Measurements from ENCODE around the gene JAZF1. TPM values are rescaled to one million over a fixed set of nuclear protein-coding genes. Genes with fewer than 3 reads are reported as not detected.

Gene JAZF1
- total RNA-seq, 1 experiment from 2014 or later = 9.1 TPM

DNA sequence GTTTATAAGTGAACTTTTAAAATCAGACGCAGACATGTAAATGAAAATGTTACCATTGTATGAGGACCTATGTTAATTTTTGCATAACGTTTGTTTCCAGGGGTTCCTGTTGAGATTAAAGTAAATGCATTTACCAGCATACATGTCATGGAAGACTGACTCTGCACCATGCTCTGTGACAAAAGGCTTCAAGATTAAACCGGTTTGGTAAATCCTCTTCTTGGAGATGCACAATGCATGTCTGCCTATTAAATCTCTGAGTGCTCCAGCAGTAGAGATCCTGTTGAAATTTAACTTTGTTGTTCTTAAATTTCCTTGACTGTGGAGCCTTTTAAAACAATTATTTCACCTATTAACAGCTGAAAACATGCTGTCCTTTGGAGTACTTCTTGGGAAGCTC lies 36.5 kb upstream of the JAZF1 start:
- Histone ChIP-seq H4K8ac (replicated peaks; ENCODE audit: insufficient read length, low read depth, low read length) (no peak overlapping the region), H3K18ac (ENCODE audit: insufficient read length, low read depth, low read length) (no peak overlapping the region), H2AK5ac (ENCODE audit: insufficient read length, low read length) (no peak overlapping the region), H4K5ac (ENCODE audit: insufficient read length, low read depth, low read length) (no peak overlapping the region), H2BK5ac (ENCODE audit: insufficient read length, low read length) (no peak overlapping the region), H3K9ac (ENCODE audit: extremely low read depth, insufficient read length, low read length) (no peak overlapping the region), H3K14ac (ENCODE audit: insufficient read depth, low read length) (no peak overlapping the region), H3K4ac (ENCODE audit: low read depth, low read length) (no peak overlapping the region), H3K79me2 (ENCODE audit: insufficient read depth, low read length) (no peaks in the 10 kb centered on the region), H2BK12ac (ENCODE audit: insufficient read length, low read depth, low read length) (no peak overlapping the region), H3K79me1 (ENCODE audit: insufficient read depth, low read depth, low read length, poor library complexity, severe bottlenecking) (no peaks in the 10 kb centered on the region), H4K20me1 (ENCODE audit: control insufficient read depth, insufficient read depth, insufficient read length) (no peaks in the 10 kb centered on the region), H2BK120ac (ENCODE audit: low read depth, low read length, poor library complexity, severe bottlenecking) (no peak overlapping the region), H3K4me1 (ENCODE audit: insufficient read depth, low read length) (no peaks in the 10 kb centered on the region), H3K9me3 (ENCODE audit: control insufficient read depth, low read depth, low read length) (no peaks in the 10 kb centered on the region), H3K27me3 (ENCODE audit: insufficient read depth, low read length) (no peaks in the 10 kb centered on the region), H3T11ph (ENCODE audit: low read length) (no peak overlapping the region), H2BK20ac (ENCODE audit: low read depth, low read length, poor library complexity, severe bottlenecking) (no peak overlapping the region), H2AFZ (ENCODE audit: low read length) (no peak overlapping the region), H3K27ac (ENCODE audit: insufficient read length, low read depth, low read length) (no peak overlapping the region), H3K56ac (ENCODE audit: insufficient read length, low read depth, low read length) (no peak overlapping the region), H3K4me2 (ENCODE audit: insufficient read depth, insufficient read length, low read length) (no peak overlapping the region), H4K91ac (ENCODE audit: insufficient read length, low read depth, low read length) (no peak overlapping the region), H2BK15ac (ENCODE audit: low read depth, low read length) (no peak overlapping the region), H3K23ac (ENCODE audit: insufficient read length, low read depth, low read length) (no peak overlapping the region), H3K23me2 (ENCODE audit: insufficient read length, low read depth, low read length, poor library complexity, severe bottlenecking) (no peaks in the 10 kb centered on the region)
- Mint-ChIP-seq H3K9me3 (no peaks in the 10 kb centered on the region), H3K27ac (no peak overlapping the region), H3K27me3 (ENCODE audit: low read depth) (no peaks in the 10 kb centered on the region), H3K36me3 (ENCODE audit: insufficient read depth in 1 of 3, low read depth in 3 of 3) (no peaks in the 10 kb centered on the region), H3K4me3 (no peak overlapping the region), H3K4me1 (peaks cover 0 to 5% of the 10 kb centered on the region in 2 experiments; a peak in 1 of 4 replicates)
- WGBS (ENCODE audit: extremely low coverage, insufficient read length, low lambda C conversion rate) = no CpG with 5 or more reads among the region's 3 CpGs
- TF ChIP-seq, protein P1, sequence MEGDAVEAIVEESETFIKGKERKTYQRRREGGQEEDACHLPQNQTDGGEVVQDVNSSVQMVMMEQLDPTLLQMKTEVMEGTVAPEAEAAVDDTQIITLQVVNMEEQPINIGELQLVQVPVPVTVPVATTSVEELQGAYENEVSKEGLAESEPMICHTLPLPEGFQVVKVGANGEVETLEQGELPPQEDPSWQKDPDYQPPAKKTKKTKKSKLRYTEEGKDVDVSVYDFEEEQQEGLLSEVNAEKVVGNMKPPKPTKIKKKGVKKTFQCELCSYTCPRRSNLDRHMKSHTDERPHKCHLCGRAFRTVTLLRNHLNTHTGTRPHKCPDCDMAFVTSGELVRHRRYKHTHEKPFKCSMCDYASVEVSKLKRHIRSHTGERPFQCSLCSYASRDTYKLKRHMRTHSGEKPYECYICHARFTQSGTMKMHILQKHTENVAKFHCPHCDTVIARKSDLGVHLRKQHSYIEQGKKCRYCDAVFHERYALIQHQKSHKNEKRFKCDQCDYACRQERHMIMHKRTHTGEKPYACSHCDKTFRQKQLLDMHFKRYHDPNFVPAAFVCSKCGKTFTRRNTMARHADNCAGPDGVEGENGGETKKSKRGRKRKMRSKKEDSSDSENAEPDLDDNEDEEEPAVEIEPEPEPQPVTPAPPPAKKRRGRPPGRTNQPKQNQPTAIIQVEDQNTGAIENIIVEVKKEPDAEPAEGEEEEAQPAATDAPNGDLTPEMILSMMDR (conservative IDR thresholded peaks at IDR 0.05) = no peak
- DNase-seq = no peak
